Measurements from ENCODE around the gene MTFP1. TPM values are rescaled to one million over a fixed set of nuclear protein-coding genes. Genes with fewer than 3 reads are reported as not detected.
"Not testable (repeated sequence)": the region's sequence is repeated elsewhere in the genome, so short reads cannot be mapped to it uniquely, and the experiment has no call there.

The MTFP1 gene
- total RNA-seq, 1 donor from 2014 or later, result 9.9 TPM

GRCh38 chr22:30453731-30454510, 28.4 kb downstream of the MTFP1 start:
- DNase-seq (peak; percentile 75), ATAC-seq (peak; percentile 67 to 68)
- H3K4me3 ChIP-seq, result no peak overlapping the region
- intact Hi-C loops (cut with DNase I), result no loop called here
- TF ChIP-seq CTCF (IDR thresholded peaks at IDR 0.05), result no peak
- H3K27me3 ChIP-seq (ENCODE audit: low read depth), result peaks cover 3% of the 10 kb centered on the region
- H3K9me3 ChIP-seq, result no peaks in the 10 kb centered on the region
- H3K4me1 ChIP-seq, result no peaks in the 10 kb centered on the region
- H3K27ac ChIP-seq, result no peak overlapping the region
- H3K36me3 ChIP-seq, result no peaks in the 10 kb centered on the region

- Histone ChIP-seq H3K36me3 (no peaks in the 10 kb centered on the region), H3K4me3 (no peak overlapping the region), H3K27me3 (ENCODE audit: low read depth) (peaks cover 3% of the 10 kb centered on the region), H3K4me1 (no peaks in the 10 kb centered on the region), H3K9me3 (no peaks in the 10 kb centered on the region), H3K27ac (no peak overlapping the region)
- no peak for TF ChIP-seq CTCF (IDR thresholded peaks at IDR 0.05)
- intact Hi-C loops (cut with DNase I), result no loop called here
- ATAC-seq (no peak), DNase-seq (no peak)
Measured at GRCh38 chr22:30455075-30455840, 29.7 kb downstream of the MTFP1 start.

- H3K27ac ChIP-seq, result no peak overlapping the region
- no peaks in the 10 kb centered on the region for H3K36me3 ChIP-seq
- no peaks in the 10 kb centered on the region for H3K9me3 ChIP-seq
- DNase-seq (no peak), ATAC-seq (no peak)
- no peak overlapping the region for H3K4me3 ChIP-seq
- no peaks in the 10 kb centered on the region for H3K4me1 ChIP-seq
- peaks cover 3% of the 10 kb centered on the region for H3K27me3 ChIP-seq (ENCODE audit: low read depth)
- no peak for TF ChIP-seq CTCF (IDR thresholded peaks at IDR 0.05)
- intact Hi-C loops (cut with DNase I), result no loop called here
Measured at GRCh38 chr22:30457981-30458380, 32.4 kb downstream of the MTFP1 start.

- intact Hi-C loops (cut with DNase I), result no loop called here
- no peaks in the 10 kb centered on the region for H3K9me3 ChIP-seq
- no peak overlapping the region for H3K4me3 ChIP-seq
- no peak for ATAC-seq
- DNase-seq, result no peak
- no peaks in the 10 kb centered on the region for H3K36me3 ChIP-seq
- no peaks in the 10 kb centered on the region for H3K4me1 ChIP-seq
- H3K27me3 ChIP-seq (ENCODE audit: low read depth), result peaks cover 3% of the 10 kb centered on the region
- no peak overlapping the region for H3K27ac ChIP-seq
- no peak for TF ChIP-seq CTCF (IDR thresholded peaks at IDR 0.05)
Measured at GRCh38 chr22:30459181-30460052, 33.8 kb downstream of the MTFP1 start.

- no peak for DNase-seq
- no peaks in the 10 kb centered on the region for H3K36me3 ChIP-seq
- intact Hi-C loops (cut with DNase I), result no loop called here
Measured at GRCh38 chr22:30460147-30460546, 34.6 kb downstream of the MTFP1 start.

GRCh38 chr22:30460555-30460954, 35.0 kb downstream of the MTFP1 start:
- H3K9me3 ChIP-seq; DNase-seq; intact Hi-C loops (cut with DNase I); H3K27me3 ChIP-seq (ENCODE audit: low read depth); H3K36me3 ChIP-seq; H3K27ac ChIP-seq; H3K4me1 ChIP-seq; H3K4me3 ChIP-seq; ATAC-seq: not testable (repeated sequence)

More at GRCh38 chr22:30460147-30460546, 34.6 kb downstream of the MTFP1 start:
- H3K27me3 ChIP-seq (ENCODE audit: low read depth), result peaks cover 3% of the 10 kb centered on the region
- no peaks in the 10 kb centered on the region for H3K9me3 ChIP-seq
- H3K4me1 ChIP-seq, result no peaks in the 10 kb centered on the region
- no peak for TF ChIP-seq CTCF (IDR thresholded peaks at IDR 0.05)
- no peak overlapping the region for H3K4me3 ChIP-seq
- no peak for ATAC-seq
- no peak overlapping the region for H3K27ac ChIP-seq

All from lower lobe of right lung (tissue), 2 donors.